ENCODE measurements around the gene SPTBN4. TPM values are rescaled to one million over a fixed set of nuclear protein-coding genes. Genes with fewer than 3 reads are reported as not detected.
A peak's percentile ranks its signal among the peaks of the same experiment; 100 is the strongest.

The SPTBN4 gene
- total and polyA plus RNA-seq, 2 of the 4 experiments (the other 2 are of a cell fraction), result 0.72 to 0.91 TPM

DNA sequence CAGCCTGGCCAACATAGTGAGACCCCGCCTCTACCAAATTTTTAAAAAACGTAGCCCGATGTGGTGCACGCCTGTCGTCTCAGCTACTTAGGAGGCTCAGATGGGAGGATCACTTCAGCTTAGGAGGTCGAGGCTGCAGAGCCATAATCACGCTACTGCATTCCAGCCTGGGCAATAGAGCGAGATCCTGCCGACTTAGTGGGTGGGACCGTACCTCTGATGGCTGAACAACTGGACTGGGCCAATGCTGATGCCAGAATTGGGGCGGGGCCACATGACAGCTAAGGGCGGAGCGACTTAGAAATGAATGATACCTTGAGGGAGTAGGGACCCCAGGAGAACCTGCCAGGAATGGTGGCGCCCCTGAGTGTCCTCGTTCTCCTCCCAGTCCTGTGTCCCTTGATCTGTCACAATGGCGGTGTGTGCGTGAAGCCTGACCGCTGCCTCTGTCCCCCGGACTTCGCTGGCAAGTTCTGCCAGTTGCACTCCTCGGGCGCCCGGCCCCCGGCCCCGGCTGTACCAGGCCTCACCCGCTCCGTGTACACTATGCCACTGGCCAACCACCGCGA is 137.9 kb downstream of the SPTBN4 start (continued):
- no peak for TF ChIP-seq FOS (IDR thresholded peaks at IDR 0.05; ENCODE audit: low read depth, low read length)

DNA sequence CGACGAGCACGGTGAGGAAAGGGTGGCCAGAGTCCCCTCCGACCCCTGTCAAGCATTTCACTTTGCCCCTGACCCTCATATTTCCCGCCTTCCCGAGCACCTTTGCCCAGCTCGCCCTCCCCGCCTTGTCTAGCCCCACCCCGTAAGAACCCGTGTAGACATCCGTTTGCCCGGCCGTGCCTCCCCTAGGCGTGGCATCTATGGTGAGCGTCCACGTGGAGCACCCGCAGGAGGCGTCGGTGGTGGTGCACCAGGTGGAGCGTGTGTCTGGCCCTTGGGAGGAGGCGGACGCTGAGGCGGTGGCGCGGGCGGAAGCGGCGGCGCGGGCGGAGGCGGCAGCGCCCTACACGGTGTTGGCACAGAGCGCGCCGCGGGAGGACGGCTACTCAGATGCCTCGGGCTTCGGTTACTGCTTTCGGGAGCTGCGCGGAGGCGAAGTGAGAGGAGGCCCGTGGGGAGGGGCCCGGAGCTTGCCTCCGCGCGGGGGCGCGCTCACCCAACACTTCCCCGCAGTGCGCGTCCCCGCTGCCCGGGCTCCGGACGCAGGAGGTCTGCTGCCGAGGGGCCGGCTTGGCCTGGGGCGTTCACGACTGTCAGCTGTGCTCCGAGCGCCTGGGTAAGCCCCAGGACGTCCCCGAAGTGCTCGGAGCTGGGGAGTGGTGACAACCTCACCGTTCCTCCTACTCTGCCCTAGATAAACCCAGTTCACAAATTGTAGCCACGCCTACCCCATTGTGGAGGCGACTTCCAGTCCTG is 138.6 kb downstream of the SPTBN4 start:
- no peaks in the 10 kb centered on the region for H3K27me3 ChIP-seq (ENCODE audit: control insufficient read depth, insufficient read depth, low read length)
- H2BK120ac ChIP-seq (ENCODE audit: low read depth, low read length), result peak overlapping the region; percentile 26
- H3K36me3 ChIP-seq (ENCODE audit: control insufficient read depth, insufficient read depth, low read length), result peaks cover 14% of the 10 kb centered on the region; the same call in 1 of the 2 replicates
- no peak overlapping the region for H3K56ac ChIP-seq (ENCODE audit: extremely low read depth, insufficient read depth, low read length)
- H2AFZ ChIP-seq (replicated peaks; ENCODE audit: low read length, poor library complexity), result peak overlapping the region; percentile 95
- peak overlapping the region; percentile 52 for H3K4ac ChIP-seq (ENCODE audit: low read depth, low read length)
- peak overlapping the region; percentile 47 for H4K91ac ChIP-seq (ENCODE audit: insufficient read depth, low read depth, low read length)
- DNase-seq (peak; percentile 31), ATAC-seq (ENCODE audit: low read depth) (no peak)
- peaks cover 16% of the 10 kb centered on the region for H3K9me1 ChIP-seq (ENCODE audit: insufficient read depth, low read length)
- no peak for TF ChIP-seq CHD1 (IDR thresholded peaks at IDR 0.05; ENCODE audit: low read depth, low read length)
- TF ChIP-seq, protein P1, sequence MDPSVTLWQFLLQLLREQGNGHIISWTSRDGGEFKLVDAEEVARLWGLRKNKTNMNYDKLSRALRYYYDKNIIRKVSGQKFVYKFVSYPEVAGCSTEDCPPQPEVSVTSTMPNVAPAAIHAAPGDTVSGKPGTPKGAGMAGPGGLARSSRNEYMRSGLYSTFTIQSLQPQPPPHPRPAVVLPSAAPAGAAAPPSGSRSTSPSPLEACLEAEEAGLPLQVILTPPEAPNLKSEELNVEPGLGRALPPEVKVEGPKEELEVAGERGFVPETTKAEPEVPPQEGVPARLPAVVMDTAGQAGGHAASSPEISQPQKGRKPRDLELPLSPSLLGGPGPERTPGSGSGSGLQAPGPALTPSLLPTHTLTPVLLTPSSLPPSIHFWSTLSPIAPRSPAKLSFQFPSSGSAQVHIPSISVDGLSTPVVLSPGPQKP (IDR thresholded peaks at IDR 0.05; ENCODE audit: borderline replicate concordance, low read depth, low read length), result no peak
- no peak for TF ChIP-seq RCOR1 (IDR thresholded peaks at IDR 0.05; ENCODE audit: insufficient replicate concordance, low read length)
- TF ChIP-seq, protein P2, sequence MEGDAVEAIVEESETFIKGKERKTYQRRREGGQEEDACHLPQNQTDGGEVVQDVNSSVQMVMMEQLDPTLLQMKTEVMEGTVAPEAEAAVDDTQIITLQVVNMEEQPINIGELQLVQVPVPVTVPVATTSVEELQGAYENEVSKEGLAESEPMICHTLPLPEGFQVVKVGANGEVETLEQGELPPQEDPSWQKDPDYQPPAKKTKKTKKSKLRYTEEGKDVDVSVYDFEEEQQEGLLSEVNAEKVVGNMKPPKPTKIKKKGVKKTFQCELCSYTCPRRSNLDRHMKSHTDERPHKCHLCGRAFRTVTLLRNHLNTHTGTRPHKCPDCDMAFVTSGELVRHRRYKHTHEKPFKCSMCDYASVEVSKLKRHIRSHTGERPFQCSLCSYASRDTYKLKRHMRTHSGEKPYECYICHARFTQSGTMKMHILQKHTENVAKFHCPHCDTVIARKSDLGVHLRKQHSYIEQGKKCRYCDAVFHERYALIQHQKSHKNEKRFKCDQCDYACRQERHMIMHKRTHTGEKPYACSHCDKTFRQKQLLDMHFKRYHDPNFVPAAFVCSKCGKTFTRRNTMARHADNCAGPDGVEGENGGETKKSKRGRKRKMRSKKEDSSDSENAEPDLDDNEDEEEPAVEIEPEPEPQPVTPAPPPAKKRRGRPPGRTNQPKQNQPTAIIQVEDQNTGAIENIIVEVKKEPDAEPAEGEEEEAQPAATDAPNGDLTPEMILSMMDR (conservative IDR thresholded peaks at IDR 0.05; ENCODE audit: low read depth, low read length), result peak; percentile 23
- H3K23ac ChIP-seq (ENCODE audit: low read depth, low read length), result no peak overlapping the region
- dilution Hi-C loops (cut with HindIII; ENCODE audit: low sequenced_read_pairs, unreplicated experiment) (no loop called here), in situ Hi-C loops (cut with MboI; ENCODE audit: low sequenced_read_pairs) (loop anchor here (10.0 kb wide), 1 partner anchor 301 kb away; no protein-coding TSS in a partner anchor), intact Hi-C loops (cut with micrococcal nuclease) (no loop called here)
- peak overlapping the region; percentile 30 for H3K4me2 ChIP-seq (ENCODE audit: low read depth, low read length)
- H4K20me1 ChIP-seq (ENCODE audit: insufficient read depth, low read length), result no peaks in the 10 kb centered on the region
- peak overlapping the region; percentile 38 for H2AK9ac ChIP-seq (replicated peaks; ENCODE audit: low read depth, low read length, poor library complexity)
- H3K18ac ChIP-seq (ENCODE audit: low read depth, low read length), result no peak overlapping the region
- ChIA-PET CTCF (interaction anchor here (0.9 kb wide), 1 partner anchor 29 kb away, joined by 3 read pairs; no protein-coding TSS in a partner anchor), POLR2A (ENCODE audit: unreplicated experiment) (no interaction called here)
- peaks cover 20% of the 10 kb centered on the region for H3K4me1 ChIP-seq (ENCODE audit: control insufficient read depth, insufficient read depth, low read length)
- H2BK20ac ChIP-seq (ENCODE audit: low read depth, low read length), result no peak overlapping the region
- H2BK5ac ChIP-seq (ENCODE audit: low read depth, low read length, poor library complexity, severe bottlenecking), result no peak overlapping the region
- peak overlapping the region; percentile 81 for H2AK5ac ChIP-seq (ENCODE audit: low read depth, low read length)
- BruUV-seq (replicated peaks), result no TSS peak
- H3K14ac ChIP-seq (replicated peaks; ENCODE audit: low read depth, low read length), result peak overlapping the region; percentile 25; the same call in 1 of the 2 replicates
- no peak overlapping the region; the same call in 1 of the 2 replicates for H3K4me3 ChIP-seq (ENCODE audit: insufficient read depth, low read depth, low read length)
- H3K9me3 ChIP-seq (ENCODE audit: control insufficient read depth, insufficient read depth, low read length), result no peaks in the 10 kb centered on the region
- H2BK15ac ChIP-seq (ENCODE audit: low read depth, low read length), result peak overlapping the region; percentile 10; the same call in 1 of the 3 replicates
- H4K8ac ChIP-seq (ENCODE audit: low read depth in 2 of 2, low read length in 2 of 2), result peak overlapping the region; percentile 27 to 69; a peak in 3 of 4 replicates
- 10% methylated on average over 50 of the region's 71 CpGs; no CpG with 5 or more reads in 1 of the 2 experiments for WGBS, 2 experiments (ENCODE audit: extremely low coverage in 2 of 2, insufficient read length in 1 of 2)
- peak overlapping the region; percentile 31; the same call in 1 of the 2 replicates for H3K27ac ChIP-seq (ENCODE audit: insufficient read depth, low read length)
- peak overlapping the region; percentile 16; the same call in 1 of the 2 replicates for H3K9ac ChIP-seq (ENCODE audit: low read depth, low read length)
- peak overlapping the region; percentile 14; the same call in 1 of the 2 replicates for H4K5ac ChIP-seq (ENCODE audit: low read depth, low read length)
- peaks cover 0 to 21% of the 10 kb centered on the region in 2 experiments; a peak in 3 of 4 replicates for H3K79me1 ChIP-seq (ENCODE audit: low read depth in 1 of 2, low read length in 2 of 2)
